Neural progenitor cell (in vitro differentiated cells): ENCODE measurements around the gene TP53. TPM values are rescaled to one million over a fixed set of nuclear protein-coding genes. Genes with fewer than 3 reads are reported as not detected.

Experiments
- DNase-seq: peaks from one replicate; pipeline ENCODE4 v3.0.0-alpha.2; 2016; ENCODE audit warnings: low spot score
- H2AFZ ChIP-seq: fragments of 200-600 bp; sonication (generic); replicated peaks from 2 replicates; pipeline ENCODE4 v1.6.1; 2016; ENCODE audit warnings: antibody characterized with exemption
- H3F3A ChIP-seq: fragments of 200-600 bp; sonication (generic); 2 replicates; pipeline ENCODE4 v1.6.1; 2016; ENCODE audit warnings: antibody characterized with exemption, low read depth
- H3K27ac ChIP-seq: fragments of 200-600 bp; sonication (generic); 2 replicates; pipeline ENCODE4 v1.5.1; 2016; ENCODE audit warnings: mild to moderate bottlenecking
- H3K27me3 ChIP-seq: fragments of 200-600 bp; sonication (generic); 2 replicates; pipeline ENCODE4 v1.6.1; 2016; ENCODE audit warnings: mild to moderate bottlenecking, moderate library complexity
- H3K36me3 ChIP-seq: fragments of 200-600 bp; sonication (generic); 2 replicates; pipeline ENCODE4 v1.5.1; 2016
- H3K4me1 ChIP-seq: fragments of 200-600 bp; sonication (generic); 2 replicates; pipeline ENCODE4 v1.6.1; 2016; ENCODE audit warnings: mixed run types
- H3K4me2 ChIP-seq: fragments of 200-600 bp; sonication (generic); 2 replicates; pipeline ENCODE4 v1.6.1; 2016
- H3K4me3 ChIP-seq: fragments of 200-600 bp; sonication (generic); 2 replicates; pipeline ENCODE4 v1.5.1; 2016
- H3K79me2 ChIP-seq: fragments of 200-600 bp; sonication (generic); 2 replicates; pipeline ENCODE4 v1.6.1; 2016; ENCODE audit warnings: low read depth
- H3K9ac ChIP-seq: fragments of 200-600 bp; sonication (generic); 2 replicates; pipeline ENCODE4 v1.6.1; 2016
- H3K9me3 ChIP-seq: fragments of 200-600 bp; sonication (generic); 2 replicates; pipeline ENCODE4 v1.5.1; 2016; ENCODE audit warnings: low read depth
- H4K20me1 ChIP-seq: fragments of 200-600 bp; sonication (generic); 2 replicates; pipeline ENCODE4 v1.6.1; 2016; ENCODE audit warnings: low read depth
- H3K27ac Mint-ChIP-seq: 3 replicates; pipeline ENCODE4 v1.8.0; 2021; ENCODE audit warnings: mixed read lengths
- H3K27me3 Mint-ChIP-seq: 2 replicates; pipeline ENCODE4 v1.8.0; 2022; ENCODE audit warnings: low read depth, mild to moderate bottlenecking, inconsistent platforms, moderate library complexity, mixed read lengths; ENCODE audit not compliant: insufficient read depth
- H3K36me3 Mint-ChIP-seq: 3 replicates; pipeline ENCODE4 v1.8.0; 2021; ENCODE audit warnings: mixed read lengths
- H3K4me1 Mint-ChIP-seq: 3 replicates; pipeline ENCODE4 v1.8.0; 2021; ENCODE audit warnings: mixed read lengths
- H3K4me3 Mint-ChIP-seq: 3 replicates; pipeline ENCODE4 v1.8.0; 2021; ENCODE audit warnings: mild to moderate bottlenecking, moderate library complexity, mixed read lengths
- H3K9me3 Mint-ChIP-seq: 3 replicates; pipeline ENCODE4 v1.8.0; 2020; ENCODE audit warnings: mixed read lengths
- EZH2 ChIP-seq: fragments of 200-600 bp; sonication (generic); IDR thresholded peaks from 2 replicates; pipeline ENCODE4 v1.6.1; 2017; ENCODE audit warnings: antibody characterized with exemption, mild to moderate bottlenecking, moderate library complexity
- EZH2phosphoT487 ChIP-seq: fragments of 200-600 bp; sonication (generic); IDR thresholded peaks from 2 replicates; pipeline ENCODE4 v1.6.1; 2017; ENCODE audit warnings: antibody characterized with exemption
- total RNA-seq: library from RNA; depleted of rRNA; stranded (reverse); fragments of >200 nt; gene quantifications from 2 replicates; pipeline ENCODE4 v1.2.3, GENCODE V29; 2015; ENCODE audit warnings: low replicate concordance
- TF ChIP-seq, protein P1 (sequence below): fragments of 200-600 bp; sonication (generic); IDR thresholded peaks from 2 replicates; pipeline ENCODE4 v1.5.1; 2017; ENCODE audit warnings: antibody characterized with exemption, mild to moderate bottlenecking

The TP53 gene
- total RNA-seq, 1 donor from 2014 or later = 54.9 TPM

DNA sequence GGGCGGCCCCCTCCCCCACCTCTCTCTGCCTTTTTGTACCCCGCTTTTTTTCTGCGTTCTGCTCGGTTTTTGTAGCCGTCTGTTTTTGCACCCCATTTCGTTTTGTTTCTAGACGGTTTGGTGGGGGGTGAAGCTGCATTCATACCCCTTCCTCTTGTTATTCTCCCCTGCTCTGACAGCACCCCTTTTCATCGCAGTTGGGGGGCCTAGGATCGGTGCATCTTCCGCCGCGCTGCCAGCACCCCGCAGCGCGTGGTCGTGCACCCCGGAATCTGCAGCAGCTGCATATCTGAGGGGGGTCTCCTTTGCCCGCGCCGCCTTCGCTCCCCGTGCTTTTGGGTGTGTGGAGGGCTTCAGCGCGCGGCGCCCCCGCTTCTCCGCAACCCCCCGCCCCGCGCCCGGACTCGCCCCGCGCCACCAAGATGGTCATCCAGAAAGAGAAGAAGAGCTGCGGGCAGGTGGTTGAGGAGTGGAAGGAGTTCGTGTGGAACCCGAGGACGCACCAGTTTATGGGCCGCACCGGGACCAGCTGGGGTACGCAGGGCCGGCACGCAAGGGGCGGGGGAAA lies 36.1 kb downstream of the TP53 start:
- Mint-ChIP-seq H3K4me3 (peak overlapping the region; percentile 91), H3K36me3 (peaks cover 14% of the 10 kb centered on the region), H3K27ac (no peak overlapping the region), H3K4me1 (peaks cover 33% of the 10 kb centered on the region), H3K27me3 (peaks cover 16% of the 10 kb centered on the region), H3K9me3 (no peaks in the 10 kb centered on the region)
- peak overlapping the region; percentile 55 for H2AFZ ChIP-seq
- H3K4me1 ChIP-seq = no peaks in the 10 kb centered on the region
- TF ChIP-seq, protein P1, sequence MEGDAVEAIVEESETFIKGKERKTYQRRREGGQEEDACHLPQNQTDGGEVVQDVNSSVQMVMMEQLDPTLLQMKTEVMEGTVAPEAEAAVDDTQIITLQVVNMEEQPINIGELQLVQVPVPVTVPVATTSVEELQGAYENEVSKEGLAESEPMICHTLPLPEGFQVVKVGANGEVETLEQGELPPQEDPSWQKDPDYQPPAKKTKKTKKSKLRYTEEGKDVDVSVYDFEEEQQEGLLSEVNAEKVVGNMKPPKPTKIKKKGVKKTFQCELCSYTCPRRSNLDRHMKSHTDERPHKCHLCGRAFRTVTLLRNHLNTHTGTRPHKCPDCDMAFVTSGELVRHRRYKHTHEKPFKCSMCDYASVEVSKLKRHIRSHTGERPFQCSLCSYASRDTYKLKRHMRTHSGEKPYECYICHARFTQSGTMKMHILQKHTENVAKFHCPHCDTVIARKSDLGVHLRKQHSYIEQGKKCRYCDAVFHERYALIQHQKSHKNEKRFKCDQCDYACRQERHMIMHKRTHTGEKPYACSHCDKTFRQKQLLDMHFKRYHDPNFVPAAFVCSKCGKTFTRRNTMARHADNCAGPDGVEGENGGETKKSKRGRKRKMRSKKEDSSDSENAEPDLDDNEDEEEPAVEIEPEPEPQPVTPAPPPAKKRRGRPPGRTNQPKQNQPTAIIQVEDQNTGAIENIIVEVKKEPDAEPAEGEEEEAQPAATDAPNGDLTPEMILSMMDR = no peak
- TF ChIP-seq EZH2phosphoT487 (no peak), EZH2 (peak; percentile 45)
- no peaks in the 10 kb centered on the region for H4K20me1 ChIP-seq
- H3K27ac ChIP-seq = no peak overlapping the region
- no peak for DNase-seq
- H3F3A ChIP-seq = peaks cover 31% of the 10 kb centered on the region
- H3K9me3 ChIP-seq = no peaks in the 10 kb centered on the region
- no peaks in the 10 kb centered on the region for H3K79me2 ChIP-seq
- no peak overlapping the region for H3K9ac ChIP-seq
- peaks cover 37% of the 10 kb centered on the region for H3K27me3 ChIP-seq
- H3K36me3 ChIP-seq = no peaks in the 10 kb centered on the region
- H3K4me3 ChIP-seq = peak overlapping the region; percentile 78
- peak overlapping the region; percentile 98 for H3K4me2 ChIP-seq

DNA sequence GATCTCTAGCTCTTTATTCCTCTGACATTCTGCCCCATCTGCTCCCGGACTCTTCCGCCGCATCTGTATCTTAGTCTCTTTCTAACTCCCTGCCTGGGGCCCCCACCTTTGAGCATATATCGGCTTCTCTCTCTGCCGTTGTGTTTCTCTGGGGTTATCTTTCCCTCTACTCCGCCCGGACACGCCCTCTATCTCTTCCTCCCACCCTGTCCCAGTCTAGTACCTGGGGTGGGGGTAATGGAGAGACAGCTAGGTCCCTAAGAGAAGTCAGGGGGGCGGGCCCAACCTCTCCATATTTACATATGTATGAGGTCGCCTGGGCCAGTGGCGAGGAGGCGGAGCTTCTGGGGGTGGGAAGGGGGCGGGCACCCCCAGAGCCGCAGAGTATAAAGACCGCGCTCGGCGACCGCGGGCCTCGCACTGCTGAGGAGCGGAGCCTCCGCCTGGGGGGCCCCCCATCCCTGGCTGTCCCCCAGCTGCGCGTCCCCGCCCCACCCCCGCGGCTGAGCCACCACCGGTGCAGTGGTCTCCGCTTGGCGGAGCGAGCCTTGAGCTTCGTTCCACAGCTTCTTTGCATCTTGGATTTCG lies 36.7 kb downstream of the TP53 start, which contains the start of gene ATP1B2:
Gene ATP1B2, plus strand, starts transcription at position 418 of the 588 bp plus-strand sequence. CDS start 593 bp downstream, outside the sequence.
- DNase-seq = peak; percentile 97
- peak within 1 kb of the TSS; percentile 91 for H3K4me3 Mint-ChIP-seq
- H3K4me1 ChIP-seq = no peaks in the 10 kb centered on the region
- peaks cover 13% of the 10 kb centered on the region for H3K36me3 Mint-ChIP-seq
- no peaks in the 10 kb centered on the region for H3K9me3 ChIP-seq
- H3K4me3 ChIP-seq = peak within 1 kb of the TSS; percentile 78
- no peaks in the 10 kb centered on the region for H3K9me3 Mint-ChIP-seq
- H3K27ac ChIP-seq = no peak within 1 kb of the TSS
- H3K36me3 ChIP-seq = no peaks in the 10 kb centered on the region
- H4K20me1 ChIP-seq = no peaks in the 10 kb centered on the region
- TF ChIP-seq, protein P1 = no peak
- no peak for TF ChIP-seq EZH2
- TF ChIP-seq EZH2phosphoT487 = no peak
- H3K4me1 Mint-ChIP-seq = peaks cover 29% of the 10 kb centered on the region
- peak within 1 kb of the TSS; percentile 22 for H3K27ac Mint-ChIP-seq
- peaks cover 37% of the 10 kb centered on the region for H3K27me3 ChIP-seq
- peak within 1 kb of the TSS; percentile 98 for H3K4me2 ChIP-seq
- H2AFZ ChIP-seq = peak within 1 kb of the TSS; percentile 85
- no peaks in the 10 kb centered on the region for H3K79me2 ChIP-seq
- H3F3A ChIP-seq = peaks cover 27% of the 10 kb centered on the region
- peaks cover 16% of the 10 kb centered on the region for H3K27me3 Mint-ChIP-seq
- no peak within 1 kb of the TSS for H3K9ac ChIP-seq

DNA sequence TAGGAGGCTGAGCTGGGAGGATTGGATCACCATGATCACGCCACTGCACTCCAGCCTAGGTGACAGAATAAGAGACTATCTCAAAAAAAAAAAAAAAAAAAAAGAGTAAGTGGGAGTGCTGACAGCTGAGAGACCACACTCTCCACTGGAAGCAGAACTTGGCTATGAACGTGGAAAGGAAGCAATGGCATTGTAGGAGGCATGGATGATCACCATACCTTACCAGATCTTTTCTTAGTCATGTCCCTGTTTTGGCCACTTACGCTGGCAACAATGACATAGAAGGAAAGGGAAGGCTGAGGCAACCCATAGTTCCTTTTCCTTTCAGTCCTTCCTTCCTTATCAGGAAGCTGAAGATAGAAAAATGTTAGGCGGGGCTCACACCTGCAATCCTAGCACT lies 40.3 kb downstream of the TP53 start:
- Histone ChIP-seq H4K20me1 (no peaks in the 10 kb centered on the region), H3K27me3 (peaks cover 19% of the 10 kb centered on the region), H3K27ac (no peak overlapping the region), H3K9me3 (no peaks in the 10 kb centered on the region), H3K36me3 (no peaks in the 10 kb centered on the region), H2AFZ (no peak overlapping the region), H3F3A (peaks cover 20% of the 10 kb centered on the region), H3K79me2 (no peaks in the 10 kb centered on the region), H3K4me2 (no peak overlapping the region), H3K9ac (no peak overlapping the region), H3K4me1 (no peaks in the 10 kb centered on the region), H3K4me3 (no peak overlapping the region)
- H3K9me3 Mint-ChIP-seq = no peaks in the 10 kb centered on the region
- peaks cover 9% of the 10 kb centered on the region for H3K27me3 Mint-ChIP-seq
- H3K4me3 Mint-ChIP-seq = no peak overlapping the region
- H3K36me3 Mint-ChIP-seq = no peaks in the 10 kb centered on the region
- H3K27ac Mint-ChIP-seq = no peak overlapping the region
- DNase-seq = no peak
- H3K4me1 Mint-ChIP-seq = peaks cover 15% of the 10 kb centered on the region
- TF ChIP-seq EZH2 (no peak), EZH2phosphoT487 (no peak)
- TF ChIP-seq, protein P1 = no peak
